Coronary artery (tissue), 2 donors: Measurements from ENCODE around the gene SYVN1.

Source experiments
- DNase-seq: peaks from one replicate; pipeline ENCODE4 v3.0.0-alpha.2; 2017; ENCODE audit warnings: low spot score
- H3K27ac ChIP-seq, 2 donors: fragments of 200-600 bp; sonication (generic); one replicate each; pipeline ENCODE4 v1.5.1; 2016 to 2019
- H3K4me3 ChIP-seq: fragments of 200-600 bp; sonication (generic); 2 replicates; pipeline ENCODE4 v1.5.1; 2016; ENCODE audit warnings: mild to moderate bottlenecking, moderate library complexity
- TF ChIP-seq, protein P1 (sequence below): fragments of 200-600 bp; sonication (generic); IDR thresholded peaks from one replicate; pipeline ENCODE4 v1.5.1; 2019; ENCODE audit warnings: antibody characterized with exemption

The SYVN1 gene

DNA sequence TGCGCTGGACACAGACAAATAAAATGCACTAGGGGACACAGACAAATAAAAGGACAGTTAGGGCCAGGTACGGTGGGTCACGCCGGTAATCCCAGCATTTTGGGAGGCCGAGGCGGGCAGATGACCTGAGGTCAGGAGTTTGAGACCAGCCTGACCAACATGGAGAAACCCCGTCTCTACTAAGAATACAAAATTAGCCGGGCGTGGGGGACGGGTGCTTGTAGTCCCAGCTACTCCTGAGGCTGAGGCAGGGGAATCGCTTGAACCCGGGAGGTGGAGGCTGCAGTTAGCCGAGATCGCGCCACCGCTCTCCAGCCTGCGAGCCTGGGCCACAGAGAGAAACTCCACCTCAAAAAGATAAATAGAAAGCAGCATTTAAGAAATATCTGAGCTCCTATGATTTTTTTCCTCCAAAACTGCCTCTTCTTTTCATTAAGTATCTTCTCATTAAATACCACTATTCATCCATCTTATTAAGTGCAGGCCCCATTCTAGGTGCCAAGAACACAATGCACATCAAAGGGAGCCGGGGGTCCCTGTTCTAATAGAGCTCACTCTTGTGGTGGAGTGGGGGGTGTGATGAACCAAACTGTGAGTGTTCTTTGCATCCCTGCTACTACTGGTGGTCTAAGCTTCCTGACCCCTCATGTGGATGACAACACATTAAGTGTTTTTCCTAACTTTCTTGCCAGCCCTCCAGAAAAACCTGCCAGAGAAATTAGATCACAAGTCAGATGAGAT lies 16.1 kb downstream of the SYVN1 start:
- TF ChIP-seq, protein P1, sequence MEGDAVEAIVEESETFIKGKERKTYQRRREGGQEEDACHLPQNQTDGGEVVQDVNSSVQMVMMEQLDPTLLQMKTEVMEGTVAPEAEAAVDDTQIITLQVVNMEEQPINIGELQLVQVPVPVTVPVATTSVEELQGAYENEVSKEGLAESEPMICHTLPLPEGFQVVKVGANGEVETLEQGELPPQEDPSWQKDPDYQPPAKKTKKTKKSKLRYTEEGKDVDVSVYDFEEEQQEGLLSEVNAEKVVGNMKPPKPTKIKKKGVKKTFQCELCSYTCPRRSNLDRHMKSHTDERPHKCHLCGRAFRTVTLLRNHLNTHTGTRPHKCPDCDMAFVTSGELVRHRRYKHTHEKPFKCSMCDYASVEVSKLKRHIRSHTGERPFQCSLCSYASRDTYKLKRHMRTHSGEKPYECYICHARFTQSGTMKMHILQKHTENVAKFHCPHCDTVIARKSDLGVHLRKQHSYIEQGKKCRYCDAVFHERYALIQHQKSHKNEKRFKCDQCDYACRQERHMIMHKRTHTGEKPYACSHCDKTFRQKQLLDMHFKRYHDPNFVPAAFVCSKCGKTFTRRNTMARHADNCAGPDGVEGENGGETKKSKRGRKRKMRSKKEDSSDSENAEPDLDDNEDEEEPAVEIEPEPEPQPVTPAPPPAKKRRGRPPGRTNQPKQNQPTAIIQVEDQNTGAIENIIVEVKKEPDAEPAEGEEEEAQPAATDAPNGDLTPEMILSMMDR, result peak; percentile 14
- DNase-seq, result no peak
- peak overlapping the region in 1 of 2 donors; percentile 46 for H3K27ac ChIP-seq
- H3K4me3 ChIP-seq, result no peak overlapping the region

DNA sequence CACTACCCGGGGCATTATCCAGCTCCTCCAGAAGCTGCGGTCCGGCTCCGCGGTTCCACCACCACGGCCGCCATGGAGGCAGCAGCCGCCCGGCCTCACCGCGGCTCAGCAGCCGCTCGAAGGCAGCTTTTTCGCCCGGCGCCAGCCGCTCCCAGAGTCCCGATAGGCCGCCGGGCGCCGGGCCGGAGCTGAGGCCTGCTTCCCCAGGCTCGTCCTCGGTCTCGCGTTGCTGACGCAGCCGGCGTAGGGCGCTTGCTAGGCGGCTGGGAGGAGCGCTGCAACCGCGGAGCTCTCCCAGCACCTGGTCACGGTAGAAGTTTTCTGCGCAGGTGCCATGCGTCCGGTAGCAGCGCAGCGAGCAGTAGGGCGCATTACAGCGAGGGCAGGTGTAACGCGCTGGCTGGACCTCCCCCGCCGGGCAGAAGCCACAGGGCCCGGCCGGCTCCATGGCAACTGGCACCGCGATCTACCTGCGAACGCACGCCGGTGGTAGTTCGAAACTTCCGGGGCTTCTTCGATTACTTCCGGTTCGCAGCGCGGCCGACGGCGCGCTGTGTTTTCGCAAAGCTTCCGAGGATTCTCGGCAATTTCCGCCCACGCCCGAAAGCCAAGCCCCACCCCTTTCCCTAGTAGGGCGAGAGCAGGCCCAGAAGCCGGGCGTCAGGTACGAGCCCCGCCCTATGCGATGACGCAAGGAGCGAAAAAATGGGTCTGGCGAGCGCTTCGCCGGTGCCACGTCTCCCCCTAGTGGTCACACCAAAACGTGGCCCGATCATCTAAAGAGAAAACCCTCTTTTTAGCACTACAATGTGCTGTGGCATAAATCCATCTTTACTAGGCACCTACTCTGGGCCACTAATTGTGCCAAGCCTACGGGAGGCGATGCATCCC lies 16.9 kb downstream of the SYVN1 start, which contains the start of gene ZNHIT2:
Gene ZNHIT2, minus strand, starts transcription at position 496 of the 891 bp plus-strand sequence. Its CDS starts 48 bp downstream, at position 448.
- DNase-seq, result peak; percentile 99
- Histone ChIP-seq H3K27ac (peak within 1 kb of the TSS; percentile 52 to 89), H3K4me3 (peak within 1 kb of the TSS; percentile 88)
- TF ChIP-seq, protein P1, result peak; percentile 87

GRCh38 chr11:65116370-65117205 lies 17.7 kb downstream of the SYVN1 start:
- H3K4me3 ChIP-seq, result peak overlapping the region; percentile 88
- peak overlapping the region; percentile 52 to 89 for H3K27ac ChIP-seq
- no peak for DNase-seq
- TF ChIP-seq, protein P1, result no peak

GRCh38 chr11:65115361-65116082 lies 18.8 kb downstream of the SYVN1 start:
- TF ChIP-seq, protein P1, result no peak
- no peak for DNase-seq
- Histone ChIP-seq H3K4me3 (no peak overlapping the region), H3K27ac (no peak overlapping the region)

DNA sequence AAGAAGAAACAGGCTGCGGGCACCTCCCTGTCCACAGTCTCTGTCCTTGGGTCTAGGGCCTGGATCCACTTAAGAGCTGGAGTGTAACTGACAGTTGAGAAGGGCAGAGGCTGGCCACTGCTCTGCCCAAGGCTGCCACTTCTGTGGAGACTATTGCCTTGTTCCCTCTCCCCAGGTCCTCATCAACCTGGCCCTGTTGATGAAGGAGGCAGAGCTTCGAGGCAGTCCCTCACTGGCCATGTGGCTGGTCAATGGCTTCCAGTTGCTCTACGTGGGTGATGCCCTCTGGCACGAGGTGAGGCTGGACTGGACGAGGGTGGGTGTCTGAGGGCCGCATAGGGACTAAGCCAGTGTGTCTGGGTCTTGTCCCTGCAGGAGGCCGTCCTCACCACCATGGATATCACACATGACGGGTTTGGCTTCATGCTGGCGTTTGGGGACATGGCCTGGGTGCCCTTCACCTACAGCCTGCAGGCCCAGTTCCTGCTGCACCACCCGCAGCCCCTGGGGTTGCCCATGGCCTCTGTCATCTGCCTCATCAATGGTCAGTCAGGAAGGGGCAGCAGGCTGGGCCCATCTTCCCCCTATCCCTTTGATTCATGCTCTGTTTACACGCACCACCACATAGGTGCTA lies 19.7 kb downstream of the SYVN1 start:
- DNase-seq, result no peak
- H3K4me3 ChIP-seq, result no peak overlapping the region
- TF ChIP-seq, protein P1, result no peak
- H3K27ac ChIP-seq, result no peak overlapping the region

- no peak overlapping the region for H3K4me3 ChIP-seq
- no peak overlapping the region for H3K27ac ChIP-seq
- no peak for DNase-seq
- TF ChIP-seq, protein P1, result no peak
These were observed 20.5 kb downstream of the SYVN1 start for GRCh38 chr11:65113839-65114238.
